Upper lobe of left lung (tissue), 6 donors: ENCODE data around the gene YWHAQ. TPM values are rescaled to one million over a fixed set of nuclear protein-coding genes. Genes with fewer than 3 reads are reported as not detected.

Experiments used
- ATAC-seq, 2 donors: fragments of 200-7000 bp; cut with Tn5 transposase; one replicate each; pipeline ENCODE4 v1.9.1; 2022; ENCODE audit warnings: mild to moderate bottlenecking in 2 of 2, moderate library complexity in 2 of 2; ENCODE audit not compliant: low FRiP score in 2 of 2
- DNase-seq, 2 donors: peaks; one replicate each; pipeline ENCODE4 v3.0.0-alpha.2; 2019 to 2020
- H3K27ac ChIP-seq, 4 donors: fragments of 200-600 bp; sonication (generic); one replicate each; pipeline ENCODE4 v1.5.1; 2016 to 2019
- H3K27me3 ChIP-seq, 4 donors: fragments of 200-600 bp; sonication (generic); one replicate each; pipeline ENCODE4 v1.5.1; 2017 to 2019
- H3K36me3 ChIP-seq, 4 donors: fragments of 200-600 bp; sonication (generic); one replicate each; pipeline ENCODE4 v1.5.1; 2016 to 2019
- H3K4me1 ChIP-seq, 4 donors: fragments of 200-600 bp; sonication (generic); one replicate each; pipeline ENCODE4 v1.5.1; 2018 to 2019
- H3K4me3 ChIP-seq, 4 donors: fragments of 200-600 bp; sonication (generic); one replicate each; pipeline ENCODE4 v1.5.1; 2017 to 2019; ENCODE audit warnings: mild to moderate bottlenecking in 2 of 4, moderate library complexity in 1 of 4
- H3K9me3 ChIP-seq, 4 donors: fragments of 200-600 bp; sonication (generic); one replicate each; pipeline ENCODE4 v1.5.1; 2018 to 2019
- CTCF ChIP-seq, 6 experiments: fragments of 450-650 bp in 4 of 6; fragments of 200-600 bp in 2 of 6; sonication (generic) in 2 of 6; IDR thresholded peaks; one replicate each; pipeline ENCODE4 v1.5.1; 2016 to 2019; ENCODE audit warnings: antibody characterized with exemption in 6 of 6
- EP300 ChIP-seq, 4 donors: sonication (generic); formaldehyde crosslinking; IDR thresholded peaks; one replicate each; pipeline ENCODE4 v1.5.1; 2017; ENCODE audit warnings: antibody characterized with exemption in 4 of 4, control low read depth in 2 of 4
- POLR2A ChIP-seq, 4 donors: fragments of 450-650 bp; IDR thresholded peaks; one replicate each; pipeline ENCODE4 v1.5.1; 2016 to 2017; ENCODE audit warnings: antibody characterized with exemption in 4 of 4, mild to moderate bottlenecking in 2 of 4
- POLR2AphosphoS5 ChIP-seq, 2 donors: sonication (generic); formaldehyde crosslinking; IDR thresholded peaks; one replicate each; pipeline ENCODE4 v1.5.1; 2017; ENCODE audit warnings: antibody characterized with exemption in 2 of 2
- WGBS, 2 donors: methylation state at CpG; one replicate each; pipeline ENCODE4 v1.1.5; 2017 to 2018; 5-methylcytosine and 5-hydroxymethylcytosine counted together
- total RNA-seq, 6 donors: library from RNA; depleted of rRNA in 4 of 6; stranded (reverse); fragments of >200 nt in 4 of 6; gene quantifications; one replicate each; pipeline versions ENCODE4 v1.1.0 to v1.2.1, GENCODE V29; 2016 to 2021
- donor health status: DM: no; HTN: no; CAD: no; lungs with moderate emphysema.
- donor health status: DM: no; HTN: yes; CAD: no; lungs with severe emphysema.

YWHAQ gene
- total RNA-seq, 6 donors from 2014 or later = 67.1 to 223 (median 176) TPM

- WGBS, 2 donors = 80 to 86% methylated on average over 4 of the region's 4 CpGs
- ATAC-seq = no peak
- no peak for TF ChIP-seq POLR2AphosphoS5 (IDR thresholded peaks at IDR 0.05)
- TF ChIP-seq CTCF (IDR thresholded peaks at IDR 0.05) = no peak
- TF ChIP-seq EP300 (IDR thresholded peaks at IDR 0.05) = no peak
- no peak for TF ChIP-seq POLR2A (IDR thresholded peaks at IDR 0.05)
- no peak overlapping the region for H3K4me3 ChIP-seq
- no peaks in the 10 kb centered on the region for H3K27me3 ChIP-seq
- H3K9me3 ChIP-seq = no peaks in the 10 kb centered on the region
- no peak for DNase-seq
- H3K4me1 ChIP-seq = no peaks in the 10 kb centered on the region
- H3K36me3 ChIP-seq = no peaks in the 10 kb centered on the region
- no peak overlapping the region for H3K27ac ChIP-seq
Measured at GRCh38 chr2:9650119-9650821, 19.5 kb upstream of the YWHAQ start.

- DNase-seq (no peak), ATAC-seq (no peak)
- 65 to 70% methylated on average over 6 of the region's 6 CpGs for WGBS, 2 donors
- Histone ChIP-seq H3K27me3 (no peaks in the 10 kb centered on the region), H3K27ac (no peak overlapping the region), H3K36me3 (no peaks in the 10 kb centered on the region), H3K9me3 (no peaks in the 10 kb centered on the region), H3K4me1 (no peaks in the 10 kb centered on the region), H3K4me3 (no peak overlapping the region)
- TF ChIP-seq POLR2A (IDR thresholded peaks at IDR 0.05) = no peak
- TF ChIP-seq CTCF (IDR thresholded peaks at IDR 0.05) = no peak
- no peak for TF ChIP-seq EP300 (IDR thresholded peaks at IDR 0.05)
- no peak for TF ChIP-seq POLR2AphosphoS5 (IDR thresholded peaks at IDR 0.05)
Measured at GRCh38 chr2:9649261-9649660, 18.5 kb upstream of the YWHAQ start.

GRCh38 chr2:9648821-9649220 is 18.0 kb upstream of the YWHAQ start:
- WGBS, 2 donors = 79 to 84% methylated on average over 7 to 10 of the region's 10 CpGs
- Histone ChIP-seq H3K4me3 (no peak overlapping the region), H3K27ac (no peak overlapping the region), H3K9me3 (no peaks in the 10 kb centered on the region), H3K4me1 (no peaks in the 10 kb centered on the region), H3K36me3 (no peaks in the 10 kb centered on the region), H3K27me3 (no peaks in the 10 kb centered on the region)
- DNase-seq (no peak), ATAC-seq (no peak)
- TF ChIP-seq EP300 (IDR thresholded peaks at IDR 0.05) = no peak
- TF ChIP-seq POLR2A (IDR thresholded peaks at IDR 0.05) = no peak
- no peak for TF ChIP-seq CTCF (IDR thresholded peaks at IDR 0.05)
- TF ChIP-seq POLR2AphosphoS5 (IDR thresholded peaks at IDR 0.05) = no peak

GRCh38 chr2:9647884-9648283 is 17.1 kb upstream of the YWHAQ start:
- H3K27me3 ChIP-seq = no peaks in the 10 kb centered on the region
- H3K4me3 ChIP-seq = no peak overlapping the region
- no peak for ATAC-seq
- WGBS, 2 donors = 64 to 79% methylated on average over 6 of the region's 6 CpGs
- TF ChIP-seq POLR2AphosphoS5 (IDR thresholded peaks at IDR 0.05) (no peak), EP300 (IDR thresholded peaks at IDR 0.05) (no peak), CTCF (IDR thresholded peaks at IDR 0.05) (no peak), POLR2A (IDR thresholded peaks at IDR 0.05) (no peak)
- no peaks in the 10 kb centered on the region for H3K4me1 ChIP-seq
- H3K36me3 ChIP-seq = no peaks in the 10 kb centered on the region
- no peak for DNase-seq
- no peak overlapping the region for H3K27ac ChIP-seq
- no peaks in the 10 kb centered on the region for H3K9me3 ChIP-seq
